KMS-11 (cell line): Measurements from ENCODE around the gene FAM193A.
"Not testable (repeated sequence)": the region's sequence is repeated elsewhere in the genome, so short reads cannot be mapped to it uniquely, and the experiment has no call there.

ENCODE experiments used
- H2AFZ ChIP-seq: fragments of 200-600 bp; sonication (generic); 2 replicates; pipeline ENCODE4 v1.6.1; 2016; ENCODE audit warnings: antibody characterized with exemption, mixed run types, low read depth
- H3K27ac ChIP-seq: fragments of 200-600 bp; sonication (generic); 2 replicates; pipeline ENCODE4 v1.6.1; 2016; ENCODE audit warnings: mild to moderate bottlenecking, mixed run types
- H3K27me3 ChIP-seq: fragments of 200-600 bp; sonication (generic); 2 replicates; pipeline ENCODE4 v1.6.1; 2017; ENCODE audit warnings: mild to moderate bottlenecking, low read depth, mixed run types, moderate library complexity; ENCODE audit not compliant: insufficient read depth
- H3K36me3 ChIP-seq: fragments of 200-600 bp; sonication (generic); 2 replicates; pipeline ENCODE4 v1.6.1; 2017; ENCODE audit warnings: mild to moderate bottlenecking, mixed run types; ENCODE audit not compliant: insufficient read depth
- H3K4me1 ChIP-seq: fragments of 200-600 bp; sonication (generic); 2 replicates; pipeline ENCODE4 v1.6.1; 2016; ENCODE audit warnings: mild to moderate bottlenecking, low read depth, mixed run types; ENCODE audit not compliant: poor library complexity, severe bottlenecking
- H3K4me2 ChIP-seq: fragments of 200-600 bp; sonication (generic); 2 replicates; pipeline ENCODE4 v1.7.0; 2016; ENCODE audit warnings: mild to moderate bottlenecking, mixed run types
- H3K4me3 ChIP-seq: fragments of 200-600 bp; sonication (generic); IDR thresholded peaks from 2 replicates; pipeline ENCODE4 v1.6.1; 2017; ENCODE audit warnings: low read depth, low read length, mixed read lengths; ENCODE audit not compliant: insufficient read depth
- H3K79me2 ChIP-seq: fragments of 200-600 bp; sonication (generic); 2 replicates; pipeline ENCODE4 v1.6.1; 2016; ENCODE audit warnings: low read depth, mixed run types; ENCODE audit not compliant: insufficient read depth
- H3K9ac ChIP-seq: fragments of 200-600 bp; sonication (generic); 2 replicates; pipeline ENCODE4 v1.6.1; 2016; ENCODE audit warnings: mild to moderate bottlenecking, mixed run types
- H4K20me1 ChIP-seq: fragments of 200-600 bp; sonication (generic); 2 replicates; pipeline ENCODE4 v1.6.1; 2016; ENCODE audit warnings: mild to moderate bottlenecking, mixed run types; ENCODE audit not compliant: insufficient read depth
- CTCF ChIP-seq: fragments of 200-600 bp; sonication (generic); conservative IDR thresholded peaks from 2 replicates; pipeline ENCODE4 v1.6.1; 2017; ENCODE audit warnings: low read depth, mild to moderate bottlenecking, antibody characterized with exemption, low read length, moderate library complexity, mixed read lengths

Gene FAM193A

GRCh38 chr4:2606960-2607506 is 70.6 kb downstream of the FAM193A start:
- Histone ChIP-seq H3K4me3 (no peak overlapping the region), H2AFZ (no peak overlapping the region), H3K79me2 (peaks cover 31% of the 10 kb centered on the region), H3K9ac (no peak overlapping the region), H4K20me1 (no peaks in the 10 kb centered on the region), H3K27ac (no peak overlapping the region), H3K4me1 (no peaks in the 10 kb centered on the region), H3K4me2 (no peak overlapping the region), H3K36me3 (no peaks in the 10 kb centered on the region), H3K27me3 (no peaks in the 10 kb centered on the region)
- TF ChIP-seq CTCF = no peak

DNA sequence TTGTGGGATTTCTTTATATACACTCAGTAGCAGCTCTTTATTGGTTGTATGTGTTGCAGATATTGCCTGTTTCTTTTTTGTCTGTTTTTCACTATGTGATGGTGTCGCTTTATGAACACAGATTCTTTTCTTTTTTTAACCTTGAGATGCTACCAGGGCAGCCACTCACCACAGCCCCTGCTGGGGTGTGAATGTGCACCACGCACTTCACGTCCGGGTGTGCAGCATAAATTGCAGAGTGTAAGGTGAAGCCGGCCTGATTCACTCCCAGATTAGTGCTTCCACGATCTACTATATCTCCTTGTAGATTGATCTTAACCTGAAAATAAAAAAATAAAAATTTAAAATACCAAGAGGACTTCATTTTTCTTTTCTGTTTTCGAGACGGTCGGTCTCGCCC is 71.4 kb downstream of the FAM193A start:
- Histone ChIP-seq H3K36me3 (no peaks in the 10 kb centered on the region), H3K27ac (no peak overlapping the region), H3K4me1 (no peaks in the 10 kb centered on the region), H3K79me2 (peaks cover 31% of the 10 kb centered on the region), H4K20me1 (no peaks in the 10 kb centered on the region), H3K4me3 (no peak overlapping the region), H3K27me3 (no peaks in the 10 kb centered on the region), H3K9ac (no peak overlapping the region), H2AFZ (no peak overlapping the region), H3K4me2 (no peak overlapping the region)
- TF ChIP-seq CTCF = no peak

- H3K27me3 ChIP-seq = no peaks in the 10 kb centered on the region
- H3K4me3 ChIP-seq = no peak overlapping the region
- H4K20me1 ChIP-seq = no peaks in the 10 kb centered on the region
- H2AFZ ChIP-seq = no peak overlapping the region
- H3K4me1 ChIP-seq = no peaks in the 10 kb centered on the region
- H3K79me2 ChIP-seq = peaks cover 31% of the 10 kb centered on the region
- TF ChIP-seq CTCF = no peak
- H3K4me2 ChIP-seq = no peak overlapping the region
- H3K36me3 ChIP-seq = no peaks in the 10 kb centered on the region
- H3K9ac ChIP-seq = no peak overlapping the region
- no peak overlapping the region for H3K27ac ChIP-seq
Measured at GRCh38 chr4:2608291-2608690, 71.8 kb downstream of the FAM193A start.

DNA sequence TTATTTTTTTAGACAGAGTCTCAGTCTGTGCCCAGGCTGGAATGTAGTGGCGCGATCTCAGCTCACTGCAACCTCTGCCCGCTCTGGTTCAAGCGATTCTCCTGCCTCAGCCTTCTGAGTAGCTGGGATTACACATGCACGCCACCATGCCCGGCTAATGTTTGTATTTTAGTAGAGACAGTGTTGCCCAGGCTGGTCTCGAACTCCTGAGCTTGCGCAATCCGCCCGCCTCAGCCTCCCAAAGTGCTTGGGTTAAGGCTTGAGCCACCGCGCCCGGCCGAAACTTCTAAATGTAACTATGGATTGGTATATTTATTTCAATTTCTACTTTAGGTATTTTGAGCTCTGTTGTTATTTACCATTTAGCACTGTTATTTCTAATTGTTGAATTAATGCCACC is 79.4 kb downstream of the FAM193A start:
- no peaks in the 10 kb centered on the region for H3K27me3 ChIP-seq
- no peak overlapping the region for H2AFZ ChIP-seq
- no peaks in the 10 kb centered on the region for H3K4me1 ChIP-seq
- H3K9ac ChIP-seq = no peak overlapping the region
- no peak for TF ChIP-seq CTCF
- H3K4me2 ChIP-seq = no peak overlapping the region
- H3K27ac ChIP-seq = no peak overlapping the region
- H3K36me3 ChIP-seq = no peaks in the 10 kb centered on the region
- peaks cover 22% of the 10 kb centered on the region for H3K79me2 ChIP-seq
- no peaks in the 10 kb centered on the region for H4K20me1 ChIP-seq
- H3K4me3 ChIP-seq = no peak overlapping the region

DNA sequence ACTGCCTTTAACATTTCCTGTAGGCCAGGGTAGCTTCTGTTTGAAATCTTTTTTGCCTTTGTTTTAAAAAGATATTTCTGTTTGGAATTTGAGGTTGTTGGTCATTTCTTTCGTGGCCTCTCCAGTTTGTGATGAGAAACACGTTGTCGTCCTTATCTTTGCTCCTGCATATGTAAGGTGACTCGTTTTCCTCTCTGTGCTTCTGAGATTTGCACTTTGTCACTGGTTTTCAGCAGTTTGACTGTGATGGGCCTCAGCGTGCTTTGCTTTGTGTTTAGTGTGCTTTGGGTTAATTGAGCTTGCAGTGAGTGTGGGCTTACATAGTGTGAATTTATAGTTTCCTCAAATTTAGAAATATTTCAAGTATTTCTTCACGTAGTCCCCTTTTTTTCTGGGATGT is 81.5 kb downstream of the FAM193A start:
- no peak overlapping the region for H3K4me3 ChIP-seq
- H3K79me2 ChIP-seq = peaks cover 22% of the 10 kb centered on the region
- no peak overlapping the region for H3K27ac ChIP-seq
- H2AFZ ChIP-seq = no peak overlapping the region
- no peak overlapping the region for H3K9ac ChIP-seq
- no peaks in the 10 kb centered on the region for H3K36me3 ChIP-seq
- TF ChIP-seq CTCF = no peak
- H3K4me2 ChIP-seq = no peak overlapping the region
- H3K4me1 ChIP-seq = no peaks in the 10 kb centered on the region
- no peaks in the 10 kb centered on the region for H3K27me3 ChIP-seq
- no peaks in the 10 kb centered on the region for H4K20me1 ChIP-seq

DNA sequence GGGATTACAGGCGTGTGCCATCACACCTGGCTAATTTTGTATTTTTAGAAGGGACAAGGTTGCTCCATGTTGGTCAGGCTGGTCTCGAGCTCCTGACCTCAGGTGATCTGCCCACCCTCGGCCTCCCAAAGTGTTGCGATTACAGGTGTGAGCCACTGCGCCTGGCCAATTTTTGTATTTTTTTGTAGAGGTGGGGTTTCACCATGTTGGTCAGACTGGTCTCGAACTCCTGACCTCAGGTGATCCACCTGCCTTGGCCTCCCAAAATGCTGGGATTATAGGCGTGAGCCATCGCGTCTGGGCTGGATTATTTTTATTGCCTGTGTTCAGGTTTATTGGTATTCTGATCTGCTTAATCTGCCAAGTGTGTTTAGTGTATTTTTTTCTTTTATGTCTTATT is 82.3 kb downstream of the FAM193A start:
- not testable (repeated sequence) for H3K4me1 ChIP-seq, H2AFZ ChIP-seq, H3K9ac ChIP-seq, H3K27ac ChIP-seq, H3K27me3 ChIP-seq, H4K20me1 ChIP-seq, H3K4me2 ChIP-seq, H3K36me3 ChIP-seq, H3K4me3 ChIP-seq
- H3K79me2 ChIP-seq = peaks cover 22% of the 10 kb centered on the region
